Measurements from ENCODE around the gene SP6. TPM values are rescaled to one million over a fixed set of nuclear protein-coding genes. Genes with fewer than 3 reads are reported as not detected.
A peak's percentile ranks its signal among the peaks of the same experiment; 100 is the strongest.

Gene SP6
- total RNA-seq, 1 donor, result under 0.01 TPM

DNA sequence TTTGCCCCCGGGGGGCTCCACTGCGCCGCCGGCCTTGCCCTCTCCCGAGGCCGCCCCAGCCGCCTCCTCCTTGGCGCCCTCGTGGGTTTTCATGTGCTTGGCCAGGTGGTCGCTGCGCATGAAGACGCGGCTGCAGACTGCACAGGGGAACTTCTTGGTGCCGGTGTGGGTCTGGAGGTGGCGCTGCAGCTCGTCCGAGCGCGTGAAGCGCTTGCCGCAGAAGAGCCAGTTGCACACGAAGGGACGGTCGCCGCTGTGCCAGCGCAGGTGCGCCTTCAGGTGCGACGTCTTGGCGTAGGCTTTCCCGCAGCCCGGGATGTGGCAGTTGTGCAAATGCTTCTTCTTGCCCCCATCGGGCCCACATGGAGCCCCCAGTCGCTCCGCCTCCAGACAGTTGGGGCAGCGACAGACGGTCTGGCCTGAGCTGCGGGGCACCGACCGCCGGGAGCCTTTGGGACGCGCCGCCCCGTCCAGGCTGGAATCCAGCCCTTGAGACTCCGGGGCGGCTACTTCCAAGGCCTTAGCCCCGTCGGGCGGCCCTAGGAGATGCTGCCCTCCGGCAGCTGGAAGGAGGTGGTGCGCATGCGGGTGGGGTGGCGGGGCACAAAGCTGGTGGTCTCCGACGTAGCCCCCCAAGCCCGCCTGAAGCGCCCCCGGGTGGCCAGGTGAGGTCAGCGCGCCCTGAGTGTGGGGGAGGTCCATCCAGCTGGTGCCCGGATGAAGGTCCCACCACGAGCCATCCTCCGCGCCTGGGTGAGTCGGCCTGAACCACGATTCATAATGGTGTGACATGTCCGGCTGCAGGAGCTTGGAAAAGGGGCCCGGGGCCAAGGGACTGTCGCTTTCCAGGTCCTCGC, 3.4 kb downstream of the SP6 start:
- H3K4me1 ChIP-seq (ENCODE audit: insufficient read depth, low read length), result peaks cover 34% of the 10 kb centered on the region
- H3K27ac ChIP-seq (ENCODE audit: low read depth, low read length), result no peak overlapping the region
- no peaks in the 10 kb centered on the region for H3K36me3 ChIP-seq (ENCODE audit: insufficient read depth, low read length)
- H3K4me3 ChIP-seq (ENCODE audit: insufficient read depth, low read length), result peak overlapping the region; percentile 33
- no peaks in the 10 kb centered on the region for H3K9me3 ChIP-seq (ENCODE audit: low read depth, low read length)
- no peaks in the 10 kb centered on the region for H3K79me2 ChIP-seq (ENCODE audit: insufficient read depth, low read length)
- H2AFZ ChIP-seq (ENCODE audit: low read length), result no peak overlapping the region
- H4K20me1 ChIP-seq (ENCODE audit: insufficient read depth, low read length), result no peaks in the 10 kb centered on the region
- H3K4me2 ChIP-seq (ENCODE audit: insufficient read depth, low read length), result no peak overlapping the region
- TF ChIP-seq, protein P1, sequence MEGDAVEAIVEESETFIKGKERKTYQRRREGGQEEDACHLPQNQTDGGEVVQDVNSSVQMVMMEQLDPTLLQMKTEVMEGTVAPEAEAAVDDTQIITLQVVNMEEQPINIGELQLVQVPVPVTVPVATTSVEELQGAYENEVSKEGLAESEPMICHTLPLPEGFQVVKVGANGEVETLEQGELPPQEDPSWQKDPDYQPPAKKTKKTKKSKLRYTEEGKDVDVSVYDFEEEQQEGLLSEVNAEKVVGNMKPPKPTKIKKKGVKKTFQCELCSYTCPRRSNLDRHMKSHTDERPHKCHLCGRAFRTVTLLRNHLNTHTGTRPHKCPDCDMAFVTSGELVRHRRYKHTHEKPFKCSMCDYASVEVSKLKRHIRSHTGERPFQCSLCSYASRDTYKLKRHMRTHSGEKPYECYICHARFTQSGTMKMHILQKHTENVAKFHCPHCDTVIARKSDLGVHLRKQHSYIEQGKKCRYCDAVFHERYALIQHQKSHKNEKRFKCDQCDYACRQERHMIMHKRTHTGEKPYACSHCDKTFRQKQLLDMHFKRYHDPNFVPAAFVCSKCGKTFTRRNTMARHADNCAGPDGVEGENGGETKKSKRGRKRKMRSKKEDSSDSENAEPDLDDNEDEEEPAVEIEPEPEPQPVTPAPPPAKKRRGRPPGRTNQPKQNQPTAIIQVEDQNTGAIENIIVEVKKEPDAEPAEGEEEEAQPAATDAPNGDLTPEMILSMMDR (IDR thresholded peaks at IDR 0.05; ENCODE audit: extremely low read depth, low read depth, low read length), result peak; percentile 21
- DNase-seq (ENCODE audit: insufficient read length, low spot score, missing footprints), result peak; percentile 80
- H3K27me3 ChIP-seq (ENCODE audit: insufficient read depth, low read length), result peaks cover 56% of the 10 kb centered on the region

DNA sequence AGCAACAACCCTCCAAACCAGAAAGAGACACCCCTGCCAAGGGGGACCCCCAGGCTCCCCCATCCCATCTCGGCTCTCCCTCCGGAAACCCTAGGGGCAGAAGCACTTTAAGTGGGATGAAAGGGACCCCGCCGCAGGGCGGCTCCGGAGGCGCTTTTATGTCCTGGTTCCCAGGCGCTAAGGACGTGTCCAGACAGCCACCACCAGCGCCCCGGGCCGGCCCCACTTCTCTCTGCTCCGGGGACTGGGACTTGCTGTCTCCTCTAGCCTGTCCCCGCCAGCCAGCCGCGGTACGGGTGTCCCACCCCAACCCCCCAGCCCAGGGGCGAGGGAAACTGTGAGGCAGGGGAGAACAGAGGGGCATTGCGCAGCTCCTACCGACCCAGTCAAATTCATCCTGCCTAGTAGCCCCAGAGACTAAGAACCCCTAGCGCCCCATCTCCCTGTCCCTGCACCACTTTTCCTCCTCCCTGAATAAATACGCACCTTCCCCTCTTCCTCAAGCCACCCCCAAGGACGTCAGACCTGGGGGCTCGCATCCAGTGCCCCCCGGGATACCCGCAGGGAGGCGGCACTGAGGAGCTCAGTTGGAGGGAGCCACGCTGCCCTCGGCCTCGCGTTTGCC, 4.1 kb downstream of the SP6 start:
- Histone ChIP-seq H3K4me1 (ENCODE audit: insufficient read depth, low read length) (peaks cover 31% of the 10 kb centered on the region), H3K27ac (ENCODE audit: low read depth, low read length) (no peak overlapping the region), H3K9me3 (ENCODE audit: low read depth, low read length) (no peaks in the 10 kb centered on the region), H2AFZ (ENCODE audit: low read length) (no peak overlapping the region), H3K4me3 (ENCODE audit: insufficient read depth, low read length) (peak overlapping the region; percentile 33), H4K20me1 (ENCODE audit: insufficient read depth, low read length) (no peaks in the 10 kb centered on the region), H3K36me3 (ENCODE audit: insufficient read depth, low read length) (no peaks in the 10 kb centered on the region), H3K4me2 (ENCODE audit: insufficient read depth, low read length) (no peak overlapping the region), H3K27me3 (ENCODE audit: insufficient read depth, low read length) (peaks cover 48% of the 10 kb centered on the region), H3K79me2 (ENCODE audit: insufficient read depth, low read length) (no peaks in the 10 kb centered on the region)
- peak; percentile 66 for DNase-seq (ENCODE audit: insufficient read length, low spot score, missing footprints)
- TF ChIP-seq, protein P1 (IDR thresholded peaks at IDR 0.05; ENCODE audit: extremely low read depth, low read depth, low read length), result no peak

DNA sequence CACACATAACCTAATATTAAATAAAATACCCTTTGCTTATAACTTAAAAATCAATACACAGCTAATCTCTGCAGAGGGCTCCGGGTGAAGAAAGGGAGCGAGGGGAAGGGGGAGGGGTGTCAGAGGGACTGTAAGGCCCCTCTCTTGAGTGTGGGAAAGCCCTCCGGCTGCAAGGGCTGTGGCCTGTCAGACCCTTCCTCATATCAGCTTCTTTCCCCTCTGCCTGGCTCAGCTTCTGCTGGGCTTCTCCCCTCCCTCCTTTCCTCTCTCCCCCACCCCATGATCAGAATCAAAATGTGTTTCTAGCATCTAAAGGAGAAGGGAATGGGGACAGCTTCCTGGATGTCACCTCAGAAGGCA, 5.3 kb downstream of the SP6 start:
- Histone ChIP-seq H3K27ac (ENCODE audit: low read depth, low read length) (no peak overlapping the region), H4K20me1 (ENCODE audit: insufficient read depth, low read length) (no peaks in the 10 kb centered on the region), H3K4me1 (ENCODE audit: insufficient read depth, low read length) (peaks cover 30% of the 10 kb centered on the region), H3K4me3 (ENCODE audit: insufficient read depth, low read length) (no peak overlapping the region), H3K9me3 (ENCODE audit: low read depth, low read length) (no peaks in the 10 kb centered on the region), H3K27me3 (ENCODE audit: insufficient read depth, low read length) (peaks cover 44% of the 10 kb centered on the region), H2AFZ (ENCODE audit: low read length) (no peak overlapping the region), H3K4me2 (ENCODE audit: insufficient read depth, low read length) (no peak overlapping the region), H3K79me2 (ENCODE audit: insufficient read depth, low read length) (peaks cover 5% of the 10 kb centered on the region), H3K36me3 (ENCODE audit: insufficient read depth, low read length) (no peaks in the 10 kb centered on the region)
- peak; percentile 64 for DNase-seq (ENCODE audit: insufficient read length, low spot score, missing footprints)
- TF ChIP-seq, protein P1 (IDR thresholded peaks at IDR 0.05; ENCODE audit: extremely low read depth, low read depth, low read length), result no peak

Measured in osteoblast (primary cell).